ENCODE measurements around the gene PSRC1.
"Not testable (repeated sequence)": the region's sequence is repeated elsewhere in the genome, so short reads cannot be mapped to it uniquely, and the experiment has no call there.

The PSRC1 gene

GRCh38 chr1:109295712-109296415 is 12.9 kb upstream of the PSRC1 start:
- DNase-seq = no peak

DNA sequence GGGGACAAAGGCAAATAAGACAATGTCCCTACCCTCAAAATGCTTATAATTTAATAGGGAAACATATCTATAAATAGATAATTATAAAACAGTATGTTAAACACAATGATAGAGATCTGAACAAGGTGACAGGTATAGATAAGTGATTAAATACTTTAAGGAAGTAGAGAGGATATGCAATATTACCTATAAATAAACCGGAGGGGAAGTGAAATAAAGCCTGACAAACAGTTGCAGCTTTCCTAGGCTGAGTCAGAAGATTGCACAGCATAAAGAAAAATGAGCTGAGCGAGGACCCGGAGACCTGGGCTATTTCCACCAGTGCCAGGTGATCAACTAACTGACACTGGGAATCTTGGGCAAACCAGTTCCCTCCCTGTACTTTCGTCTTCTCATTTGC is 11.5 kb upstream of the PSRC1 start:
- DNase-seq = no peak

DNA sequence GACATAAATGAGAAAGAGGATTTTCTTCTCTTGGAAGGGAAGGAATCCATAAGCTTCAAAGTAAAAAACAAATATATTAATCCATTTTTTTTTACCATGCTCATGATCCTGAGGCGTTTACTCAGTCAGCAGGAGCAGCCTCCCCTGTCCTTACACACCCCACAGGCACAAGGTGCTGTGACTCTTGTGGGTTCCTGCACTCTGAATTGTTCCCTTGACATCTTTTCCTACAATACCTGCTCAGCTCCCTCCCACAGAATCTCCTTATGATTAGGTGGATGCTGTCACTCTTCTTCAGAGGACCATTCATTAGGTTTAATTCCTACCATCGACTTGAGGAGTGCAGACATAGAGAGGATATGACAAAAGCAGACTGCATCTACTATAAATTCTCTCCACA is 10.1 kb upstream of the PSRC1 start:
- no peak for DNase-seq

DNA sequence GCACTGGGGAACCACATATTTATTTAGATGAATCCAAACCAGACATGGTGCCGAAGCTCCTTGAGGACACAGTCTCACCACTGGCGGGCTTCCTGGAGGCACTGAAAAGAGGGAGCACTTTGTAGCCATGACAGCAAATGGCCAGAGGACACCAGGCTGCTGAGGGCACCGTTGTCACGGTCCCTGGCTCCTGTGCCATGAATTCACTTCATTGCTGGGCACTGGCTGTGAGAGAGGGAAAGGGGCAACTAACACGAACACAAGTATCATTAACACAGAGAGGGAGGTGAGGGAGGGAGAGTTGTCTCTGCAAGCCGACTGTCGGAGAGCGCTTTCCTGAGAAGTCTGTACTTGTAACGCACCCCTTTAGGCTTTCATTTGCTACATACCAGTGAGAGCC is 9.4 kb upstream of the PSRC1 start:
- DNase-seq = no peak

DNA sequence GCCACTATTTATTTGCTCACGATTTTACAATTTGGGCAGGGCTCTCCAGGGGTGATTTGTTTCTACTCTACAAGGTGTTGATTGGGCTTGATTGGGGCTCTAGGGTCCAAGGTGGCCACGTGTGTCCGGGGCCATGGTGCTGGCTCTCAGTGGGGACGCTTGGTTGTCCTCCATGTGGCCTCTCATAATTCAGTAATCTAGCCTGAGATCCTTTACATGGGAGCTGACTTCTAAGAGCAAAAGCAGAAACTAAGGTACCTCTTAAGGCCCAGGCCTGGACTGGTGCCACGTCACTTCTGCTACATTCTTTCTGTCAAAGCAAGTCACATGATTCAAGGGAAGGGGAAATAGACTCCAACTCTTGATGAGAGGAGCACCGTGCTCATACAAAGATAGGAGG is 8.1 kb upstream of the PSRC1 start:
- no peak for DNase-seq

DNA sequence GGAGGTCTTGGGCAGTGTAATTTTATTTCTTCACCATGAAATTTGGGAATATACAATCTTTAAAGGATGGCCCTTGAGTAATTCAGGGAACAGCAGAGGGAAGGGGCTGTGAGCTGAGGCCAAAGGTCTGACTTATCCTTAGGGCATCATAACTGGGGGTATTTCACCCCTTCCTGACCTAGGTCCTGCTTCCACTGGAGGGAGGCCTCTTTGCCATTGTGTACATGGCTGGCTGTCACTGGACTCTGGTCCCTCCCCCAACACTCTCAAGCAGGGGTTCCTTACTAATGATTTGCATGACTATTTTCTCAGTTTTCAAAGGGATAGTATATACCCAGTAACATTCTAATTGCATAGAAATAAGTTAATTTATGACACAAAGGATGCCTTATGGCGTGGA is 7.2 kb upstream of the PSRC1 start:
- no peak for DNase-seq

GRCh38 chr1:109286762-109287161 is 3.8 kb upstream of the PSRC1 start:
- not testable (repeated sequence) for DNase-seq

GRCh38 chr1:109283748-109284600 is 1.0 kb upstream of the PSRC1 start:
- DNase-seq = peak; percentile 46

DNA sequence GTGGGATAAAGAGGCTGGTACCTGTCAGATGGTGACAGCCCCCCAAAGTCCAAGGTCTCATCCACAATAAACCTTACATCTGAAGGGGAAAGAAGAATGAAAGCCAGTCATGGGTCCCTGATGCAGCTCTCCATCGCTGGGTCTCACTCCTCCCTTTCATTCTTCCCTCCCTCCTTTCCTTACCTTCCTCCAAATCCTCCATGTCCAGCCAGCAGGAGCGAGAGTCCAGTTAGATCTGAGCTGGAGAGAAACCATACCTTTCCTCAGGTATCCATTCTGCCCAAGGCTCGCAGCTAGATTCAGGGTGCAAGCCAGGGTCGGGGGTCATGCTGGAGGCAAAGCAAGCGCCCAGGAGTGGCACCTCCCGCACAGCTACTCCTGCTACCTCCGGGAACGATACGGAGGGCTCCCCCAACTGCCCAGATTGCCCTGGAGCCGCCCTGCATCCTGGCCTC is 421 bp downstream of the PSRC1 start:
- no peak for DNase-seq

DNA sequence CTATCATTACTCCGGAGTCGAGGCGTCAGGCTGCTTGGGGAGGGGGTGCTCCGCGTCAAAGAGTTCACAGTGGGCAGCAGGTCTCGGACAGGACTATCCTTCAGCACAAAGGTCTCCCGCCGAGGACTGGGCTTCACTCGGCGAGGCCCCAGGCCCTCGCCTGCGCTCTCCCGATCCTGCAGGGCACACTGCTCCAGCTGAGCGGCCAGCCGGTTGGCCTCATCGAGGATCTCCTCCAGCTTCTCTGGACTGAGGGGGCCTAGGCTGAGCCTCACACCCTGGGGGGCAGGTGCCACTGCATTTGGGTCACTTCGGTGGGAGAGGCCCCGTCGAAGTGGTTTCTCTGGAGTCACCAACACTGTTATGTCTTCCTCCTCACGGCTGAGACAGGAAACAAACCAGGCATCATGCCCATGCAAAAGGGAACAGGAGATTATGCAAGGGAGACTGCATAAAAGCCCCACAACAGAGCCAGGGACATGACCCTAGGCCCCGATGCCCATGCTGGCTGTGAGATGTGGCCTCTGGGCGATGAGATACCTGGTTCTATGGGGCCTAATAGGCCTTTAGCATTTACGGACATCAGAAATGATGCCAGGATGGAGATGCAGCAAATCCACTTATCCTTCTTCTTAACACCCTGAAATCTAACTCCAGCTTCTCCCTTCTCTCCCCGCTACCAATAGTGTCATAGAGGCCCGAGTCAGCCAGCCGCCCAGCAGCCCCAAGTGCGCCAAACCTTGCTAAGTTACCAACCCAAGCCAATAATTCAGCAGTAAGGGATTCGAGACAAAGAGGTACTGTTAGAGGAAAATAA is 1.1 kb downstream of the PSRC1 start:
- DNase-seq = no peak

GRCh38 chr1:109280862-109281261 is 2.1 kb downstream of the PSRC1 start:
- DNase-seq = no peak

GRCh38 chr1:109279615-109280278 is 3.2 kb downstream of the PSRC1 start:
- no peak for DNase-seq

- peak; percentile 77 for DNase-seq
Observed at GRCh38 chr1:109277434-109278204, 5.3 kb downstream of the PSRC1 start.

GRCh38 chr1:109275706-109276345 is 7.1 kb downstream of the PSRC1 start:
- no peak for DNase-seq

DNA sequence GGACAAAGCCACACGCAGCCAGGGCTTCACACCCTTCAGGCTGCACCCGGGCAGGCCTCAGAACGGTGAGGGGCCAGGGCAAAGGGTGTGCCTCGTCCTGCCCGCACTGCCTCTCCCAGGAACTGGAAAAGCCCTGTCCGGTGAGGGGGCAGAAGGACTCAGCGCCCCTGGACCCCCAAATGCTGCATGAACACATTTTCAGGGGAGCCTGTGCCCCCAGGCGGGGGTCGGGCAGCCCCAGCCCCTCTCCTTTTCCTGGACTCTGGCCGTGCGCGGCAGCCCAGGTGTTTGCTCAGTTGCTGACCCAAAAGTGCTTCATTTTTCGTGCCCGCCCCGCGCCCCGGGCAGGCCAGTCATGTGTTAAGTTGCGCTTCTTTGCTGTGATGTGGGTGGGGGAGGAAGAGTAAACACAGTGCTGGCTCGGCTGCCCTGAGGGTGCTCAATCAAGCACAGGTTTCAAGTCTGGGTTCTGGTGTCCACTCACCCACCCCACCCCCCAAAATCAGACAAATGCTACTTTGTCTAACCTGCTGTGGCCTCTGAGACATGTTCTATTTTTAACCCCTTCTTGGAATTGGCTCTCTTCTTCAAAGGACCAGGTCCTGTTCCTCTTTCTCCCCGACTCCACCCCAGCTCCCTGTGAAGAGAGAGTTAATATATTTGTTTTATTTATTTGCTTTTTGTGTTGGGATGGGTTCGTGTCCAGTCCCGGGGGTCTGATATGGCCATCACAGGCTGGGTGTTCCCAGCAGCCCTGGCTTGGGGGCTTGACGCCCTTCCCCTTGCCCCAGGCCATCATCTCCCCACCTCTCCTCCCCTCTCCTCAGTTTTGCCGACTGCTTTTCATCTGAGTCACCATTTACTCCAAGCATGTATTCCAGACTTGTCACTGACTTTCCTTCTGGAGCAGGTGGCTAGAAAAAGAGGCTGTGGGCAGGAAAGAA is 8.1 kb downstream of the PSRC1 start:
- no peak for DNase-seq

GRCh38 chr1:109273570-109274288 is 9.2 kb downstream of the PSRC1 start:
- no peak for DNase-seq

- no peak for DNase-seq
Observed at GRCh38 chr1:109272831-109273547, 10.0 kb downstream of the PSRC1 start.

DNA sequence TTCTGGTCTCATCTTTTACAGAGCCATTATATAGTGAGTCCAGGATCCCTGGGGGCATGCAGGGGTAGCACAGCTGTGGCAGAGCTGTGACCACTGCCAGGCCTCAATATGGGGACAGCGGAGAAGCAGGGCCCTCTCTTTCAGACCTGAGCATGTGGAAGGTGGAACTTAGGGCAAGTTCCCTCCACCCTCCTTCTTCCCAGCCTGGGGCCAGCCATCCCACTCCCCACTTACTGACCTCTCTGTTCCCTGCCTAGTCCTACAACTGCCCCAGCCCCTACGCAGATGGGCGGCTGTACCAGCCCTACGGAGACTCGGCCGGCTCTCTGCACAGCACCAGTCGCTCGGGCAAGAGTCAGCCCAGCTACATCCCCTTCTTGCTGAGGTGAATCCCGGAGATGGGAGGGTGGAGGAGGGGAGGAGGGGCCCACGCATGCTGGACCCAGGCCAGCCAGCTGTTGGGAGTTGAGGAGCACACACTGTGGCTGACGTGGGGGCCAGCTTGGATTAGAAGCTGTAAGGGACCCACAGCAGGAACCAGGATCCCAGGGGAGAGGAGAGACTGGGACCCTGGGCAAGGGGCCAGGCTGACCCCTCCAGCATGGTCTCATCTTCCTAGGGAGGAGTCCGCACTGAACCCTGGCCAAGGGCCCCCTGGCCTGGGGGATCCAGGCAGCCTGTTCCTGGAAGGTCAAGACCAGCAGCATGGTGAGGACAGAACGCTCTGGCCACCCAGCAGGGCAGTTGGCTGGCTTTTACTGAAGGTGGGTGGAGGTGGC is 10.7 kb downstream of the PSRC1 start:
- no peak for DNase-seq
